D341Med (cell line): ENCODE measurements around the gene SLC7A10.
A peak's percentile ranks its signal among the peaks of the same experiment; 100 is the strongest.
"Not testable (repeated sequence)": the region's sequence is repeated elsewhere in the genome, so short reads cannot be mapped to it uniquely, and the experiment has no call there.

Experiments used
- DNase-seq: peaks from one replicate; pipeline ENCODE4 v3.0.0; 2012; ENCODE audit warnings: low spot score

Gene SLC7A10

GRCh38 chr19:33201886-33202545 lies 23.6 kb downstream of the SLC7A10 start:
- peak; percentile 22 for DNase-seq

- peak; percentile 14 for DNase-seq
These were observed 24.2 kb downstream of the SLC7A10 start for GRCh38 chr19:33201473-33201872.

- peak; percentile 10 for DNase-seq
These were observed 26.0 kb downstream of the SLC7A10 start for GRCh38 chr19:33199441-33200265.

- peak; percentile 8 for DNase-seq
These were observed 27.5 kb downstream of the SLC7A10 start for GRCh38 chr19:33198169-33198568.

- DNase-seq: peak; percentile 8
These were observed 28.1 kb downstream of the SLC7A10 start for GRCh38 chr19:33197591-33198000.

- peak; percentile 9 for DNase-seq
These were observed 29.0 kb downstream of the SLC7A10 start for GRCh38 chr19:33196446-33197193.

GRCh38 chr19:33195645-33196347 lies 29.9 kb downstream of the SLC7A10 start:
- DNase-seq: peak; percentile 48

- DNase-seq: peak; percentile 79
These were observed 30.6 kb downstream of the SLC7A10 start for GRCh38 chr19:33194886-33195644.

GRCh38 chr19:33194532-33194885 lies 31.1 kb downstream of the SLC7A10 start:
- DNase-seq: peak; percentile 77

- peak; percentile 90 for DNase-seq
These were observed 31.7 kb downstream of the SLC7A10 start, which contains the start of gene LRP3 for GRCh38 chr19:33193865-33194362. Gene LRP3 (plus strand): TSS chr19:33194330. CDS start chr19:33194786, 456 bp downstream.

GRCh38 chr19:33193269-33193864 lies 32.3 kb downstream of the SLC7A10 start:
- DNase-seq: no peak

- DNase-seq: peak; percentile 36
These were observed 33.6 kb downstream of the SLC7A10 start for GRCh38 chr19:33192010-33192409.

GRCh38 chr19:33191501-33191900 lies 34.1 kb downstream of the SLC7A10 start:
- DNase-seq: peak; percentile 4

GRCh38 chr19:33191092-33191491 lies 34.6 kb downstream of the SLC7A10 start:
- DNase-seq: not testable (repeated sequence)

- DNase-seq: no peak
These were observed 36.2 kb downstream of the SLC7A10 start for GRCh38 chr19:33189453-33189852.

GRCh38 chr19:33187183-33187540 lies 38.5 kb downstream of the SLC7A10 start:
- no peak for DNase-seq

- DNase-seq: no peak
These were observed 39.0 kb downstream of the SLC7A10 start for GRCh38 chr19:33186431-33187182.

- peak; percentile 70 for DNase-seq
These were observed 48.2 kb downstream of the SLC7A10 start for GRCh38 chr19:33177417-33177979.

- peak; percentile 97 for DNase-seq
These were observed 48.8 kb downstream of the SLC7A10 start for GRCh38 chr19:33176670-33177416.
